ENCODE results near the gene MPPED2.

DNA sequence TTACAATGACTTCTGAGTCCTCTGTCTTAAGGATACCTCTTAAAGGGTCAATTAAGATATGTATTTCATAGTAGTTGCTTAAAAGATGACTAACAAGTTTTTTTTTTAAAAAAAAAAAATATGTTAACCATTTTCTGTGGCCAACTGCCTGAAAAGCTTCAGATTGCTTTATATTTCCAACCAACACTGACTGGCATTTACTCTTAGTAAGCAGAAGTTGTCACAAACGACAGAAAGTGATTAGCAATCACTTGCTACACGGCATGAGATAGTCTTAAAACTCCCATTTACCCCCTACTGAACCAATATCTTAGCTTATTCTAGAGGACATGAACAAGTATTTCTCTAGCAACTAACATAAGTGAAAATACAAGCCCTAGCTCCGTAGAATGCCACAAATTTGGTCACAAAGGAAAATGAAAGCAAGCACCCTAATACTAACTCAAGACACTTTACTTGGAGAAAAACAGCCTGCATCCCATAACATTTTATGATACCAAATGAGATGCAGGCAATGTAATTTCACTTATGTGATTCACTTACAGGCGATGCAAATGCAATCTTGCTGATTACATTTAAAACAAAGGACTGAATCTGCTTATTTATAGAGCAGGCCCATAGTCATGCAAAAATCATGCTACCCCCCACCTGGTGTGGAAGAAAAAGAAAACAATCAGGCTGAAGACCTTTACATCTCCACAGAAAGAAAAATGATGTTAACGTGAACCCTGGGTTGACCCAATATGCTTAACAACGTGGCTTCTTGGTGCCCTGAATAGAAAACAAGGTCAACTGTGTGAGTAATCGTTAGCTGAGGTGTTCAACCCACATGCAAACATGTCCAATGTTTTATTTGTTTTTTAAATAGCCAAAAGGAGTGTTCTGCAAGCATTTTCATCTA, 25.7 kb downstream of the MPPED2 start:
- TF ChIP-seq, protein P1, sequence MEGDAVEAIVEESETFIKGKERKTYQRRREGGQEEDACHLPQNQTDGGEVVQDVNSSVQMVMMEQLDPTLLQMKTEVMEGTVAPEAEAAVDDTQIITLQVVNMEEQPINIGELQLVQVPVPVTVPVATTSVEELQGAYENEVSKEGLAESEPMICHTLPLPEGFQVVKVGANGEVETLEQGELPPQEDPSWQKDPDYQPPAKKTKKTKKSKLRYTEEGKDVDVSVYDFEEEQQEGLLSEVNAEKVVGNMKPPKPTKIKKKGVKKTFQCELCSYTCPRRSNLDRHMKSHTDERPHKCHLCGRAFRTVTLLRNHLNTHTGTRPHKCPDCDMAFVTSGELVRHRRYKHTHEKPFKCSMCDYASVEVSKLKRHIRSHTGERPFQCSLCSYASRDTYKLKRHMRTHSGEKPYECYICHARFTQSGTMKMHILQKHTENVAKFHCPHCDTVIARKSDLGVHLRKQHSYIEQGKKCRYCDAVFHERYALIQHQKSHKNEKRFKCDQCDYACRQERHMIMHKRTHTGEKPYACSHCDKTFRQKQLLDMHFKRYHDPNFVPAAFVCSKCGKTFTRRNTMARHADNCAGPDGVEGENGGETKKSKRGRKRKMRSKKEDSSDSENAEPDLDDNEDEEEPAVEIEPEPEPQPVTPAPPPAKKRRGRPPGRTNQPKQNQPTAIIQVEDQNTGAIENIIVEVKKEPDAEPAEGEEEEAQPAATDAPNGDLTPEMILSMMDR (IDR thresholded peaks at IDR 0.05) = no peak
- TF ChIP-seq POLR2A (IDR thresholded peaks at IDR 0.05) = no peak
